GM12878 (cell line): Measurements from ENCODE around the gene CYP46A1. TPM values are rescaled to one million over a fixed set of nuclear protein-coding genes. Genes with fewer than 3 reads are reported as not detected.

Experiments
- ATAC-seq: fragments of 200-7000 bp; cut with Tn5 transposase; 3 replicates; pipeline ENCODE4 v1.9.1; 2020; ENCODE audit warnings: mild to moderate bottlenecking, moderate library complexity
- BruUV-seq: library from RNA; stranded (reverse); fragments of 400-500 nt; replicated peaks from 2 replicates; lab custom pipeline; 2021; lab: Mats Ljungman, UMichigan
- CTCF ChIA-PET: fragments of 300-600 bp; sonication (Branson Sonifier 250); formaldehyde crosslinking; extraction: SDS; loops from one replicate; lab custom pipeline; 2021; ENCODE audit warnings: inconsistent platforms; lab: Yijun Ruan, JAX
- POLR2A ChIA-PET: fragments of 350-600 bp; formaldehyde crosslinking; extraction: SDS; loops from one replicate; lab custom pipeline; 2021; ENCODE audit warnings: inconsistent platforms; lab: Charles Lee
- RAD21 ChIA-PET: fragments of 300-600 bp; sonication (Branson Sonifier 250); formaldehyde crosslinking; loops from one replicate; lab custom pipeline; 2023; ENCODE audit warnings: antibody characterized with exemption; ENCODE audit not compliant: unreplicated experiment; lab: Charles Lee
- SMC1A ChIA-PET: fragments of 300-600 bp; sonication (Branson Sonifier 250); formaldehyde crosslinking; loops from one replicate; lab custom pipeline; 2023; ENCODE audit not compliant: unreplicated experiment, uncharacterized antibody; lab: Charles Lee
- DNase-seq: peaks from one replicate; pipeline ENCODE4 v3.0.0-alpha.2; 2011; ENCODE audit warnings: low read depth, low spot score
- FAIRE-seq: peaks from 3 replicates; lab custom pipeline; 2011; peaks lifted over from hg19 to GRCh38; lab: Jason Lieb, UNC
- H2AFZ ChIP-seq: 2 replicates; pipeline ENCODE4 v1.6.0; 2011; ENCODE audit warnings: low read depth, low read length, control low read depth; ENCODE audit not compliant: control insufficient read depth
- H3K27ac ChIP-seq: 2 replicates; pipeline ENCODE4 v1.5.1; 2011; ENCODE audit warnings: control low read depth; ENCODE audit not compliant: control insufficient read depth, insufficient read depth
- H3K27me3 ChIP-seq, 2 experiments: replicated peaks in 1 of 2; 2 replicates each; pipeline versions ENCODE4 v1.6.0 to v1.6.1; 2011; ENCODE audit warnings: low read length in 1 of 2; ENCODE audit not compliant: control insufficient read depth in 2 of 2, insufficient read depth in 2 of 2
- H3K36me3 ChIP-seq, 2 experiments: 2 replicates each; pipeline ENCODE4 v1.5.1; 2011; ENCODE audit warnings: low read length in 1 of 2; ENCODE audit not compliant: control insufficient read depth in 2 of 2, insufficient read depth in 2 of 2
- H3K4me1 ChIP-seq: 2 replicates; pipeline ENCODE4 v1.6.1; 2011; ENCODE audit warnings: mild to moderate bottlenecking, low read length, moderate library complexity, mixed read lengths; ENCODE audit not compliant: control insufficient read depth, insufficient read depth
- H3K4me2 ChIP-seq: 2 replicates; pipeline ENCODE4 v1.6.0; 2011; ENCODE audit warnings: control low read depth; ENCODE audit not compliant: control insufficient read depth, insufficient read depth
- H3K4me3 ChIP-seq: fragments of 200-600 bp; sonication (generic); 2 replicates; pipeline ENCODE4 v1.5.1; 2016
- H3K79me2 ChIP-seq: 2 replicates; pipeline ENCODE4 v1.6.0; 2011; ENCODE audit warnings: low read length; ENCODE audit not compliant: control insufficient read depth, insufficient read depth
- H3K9ac ChIP-seq: 2 replicates; pipeline ENCODE4 v1.8.0; 2011; ENCODE audit warnings: low read length, control low read depth, mixed read lengths; ENCODE audit not compliant: control insufficient read depth, insufficient read depth
- H3K9me3 ChIP-seq: replicated peaks from 3 replicates; pipeline ENCODE4 v1.5.1; 2011; ENCODE audit warnings: mild to moderate bottlenecking, low read length; ENCODE audit not compliant: control insufficient read depth, insufficient read depth
- H4K20me1 ChIP-seq: 2 replicates; pipeline ENCODE4 v1.6.0; 2011; ENCODE audit not compliant: control insufficient read depth, insufficient read depth
- CBX3 ChIP-seq: fragments of 200-600 bp; sonication (generic); IDR thresholded peaks from 2 replicates; pipeline ENCODE4 v1.6.1; 2016; ENCODE audit warnings: low read depth, borderline replicate concordance
- CHD2 ChIP-seq: IDR thresholded peaks from 2 replicates; pipeline ENCODE4 v1.6.1; 2011; ENCODE audit warnings: low read depth, low read length, improper control_type of control experiment, borderline replicate concordance
- ETV6 ChIP-seq, 2 experiments: fragments of 450-650 bp in 1 of 2; IDR thresholded peaks in 1 of 2; conservative IDR thresholded peaks in 1 of 2; 2 replicates each; pipeline ENCODE4 v1.6.1; 2014; ENCODE audit warnings: antibody characterized with exemption in 1 of 2, borderline replicate concordance in 1 of 2, low read depth in 1 of 2, mild to moderate bottlenecking in 1 of 2, moderate library complexity in 1 of 2
- JUNB ChIP-seq: IDR thresholded peaks from 2 replicates; pipeline ENCODE4 v1.6.1; 2016; ENCODE audit warnings: antibody characterized with exemption, mild to moderate bottlenecking
- NFYA ChIP-seq: IDR thresholded peaks from 2 replicates; pipeline ENCODE4 v1.6.1; 2011; ENCODE audit warnings: low read depth, mild to moderate bottlenecking, low read length, improper control_type of control experiment, borderline replicate concordance
- RELA ChIP-seq: fragments of 450-650 bp; IDR thresholded peaks from 2 replicates; pipeline ENCODE4 v1.8.0; 2014; ENCODE audit warnings: borderline replicate concordance; ENCODE audit not compliant: partially characterized antibody
- SIN3A ChIP-seq: IDR thresholded peaks from 2 replicates; pipeline ENCODE4 v1.6.1; 2012; ENCODE audit warnings: low read depth, low read length, improper control_type of control experiment
- SMAD1 ChIP-seq: fragments of 450-650 bp; IDR thresholded peaks from 2 replicates; pipeline ENCODE4 v1.6.1; 2018; ENCODE audit warnings: mild to moderate bottlenecking, low read depth; ENCODE audit not compliant: partially characterized antibody
- TCF7 ChIP-seq: IDR thresholded peaks from 2 replicates; pipeline ENCODE4 v1.6.1; 2014; ENCODE audit warnings: antibody characterized with exemption, borderline replicate concordance
- ZNF217 ChIP-seq: fragments of 450-650 bp; IDR thresholded peaks from 2 replicates; pipeline ENCODE4 v1.6.1; 2017; ENCODE audit warnings: antibody characterized with exemption, mild to moderate bottlenecking
- ZNF274 ChIP-seq: IDR thresholded peaks from one replicate; pipeline ENCODE4 v1.8.0; 2011; ENCODE audit not compliant: insufficient read length, insufficient read depth
- ZSCAN29 ChIP-seq: fragments of 450-650 bp; IDR thresholded peaks from 2 replicates; pipeline ENCODE4 v1.6.1; 2017; ENCODE audit warnings: mild to moderate bottlenecking, moderate library complexity
- WGBS: methylation state at CpG from one replicate; pipeline ENCODE4 v1.1.6; 2016; ENCODE audit warnings: low lambda C conversion rate; ENCODE audit not compliant: insufficient replicate concordance, insufficient coverage; ENCODE audit errors: missing lambda C conversion rate; 5-methylcytosine and 5-hydroxymethylcytosine counted together
- in situ Hi-C: fragments of 300-500 bp; cut with MboI; formaldehyde crosslinking; loops from 9 replicates; pipeline ENCODE4 v1.14.3; 2018; ENCODE audit warnings: mixed read lengths
- intact Hi-C: fragments of 100-400 bp; cut with micrococcal nuclease; formaldehyde crosslinking; loops from one replicate; pipeline ENCODE4 v1.14.2; 2022; ENCODE audit not compliant: unreplicated experiment
- polyA plus RNA-seq, 11 experiments: library from polyadenylated mRNA; depleted of rRNA in 4 of 11; unstranded in 6 of 11; stranded (reverse) in 5 of 11; fragments of >200 nt; fragmentation: Nextera tagmentation in 4 of 11; fragmentation: Illumina TruSeq in 1 of 11; extraction: Ambion mirVana in 4 of 11; extraction: Trizol in 1 of 11; gene quantifications; 1 replicate in 1 of 11; 2 replicates in 10 of 11; pipeline versions ENCODE4 v1.2.1 to v1.2.3, GENCODE V29; 2011 to 2016; ENCODE audit warnings: inconsistent platforms in 2 of 11, missing spikeins in 2 of 11, low read depth in 1 of 11
- total RNA-seq, 4 experiments: library from RNA; depleted of rRNA in 3 of 4; stranded (reverse); fragments of >200 nt in 3 of 4; fragmentation: Illumina TruSeq in 1 of 4; extraction: Trizol in 1 of 4; gene quantifications; 2 replicates each; pipeline versions ENCODE4 v1.2.1 to v1.2.3, GENCODE V29; 2013 to 2021
- TF ChIP-seq, protein P1 (sequence below): fragments of 450-650 bp; IDR thresholded peaks from 2 replicates; pipeline ENCODE4 v1.6.1; 2017; ENCODE audit warnings: low read depth, mild to moderate bottlenecking, moderate library complexity
- TF ChIP-seq, protein P2 (sequence below): fragments of 450-650 bp; IDR thresholded peaks from 2 replicates; pipeline ENCODE4 v1.6.1; 2016; ENCODE audit warnings: mild to moderate bottlenecking
- TF ChIP-seq, protein P3 (sequence below): fragments of 150-350 bp; IDR thresholded peaks from 2 replicates; pipeline ENCODE4 v1.6.1; 2014; ENCODE audit warnings: mild to moderate bottlenecking, low read depth, low read length
- TF ChIP-seq, protein P4 (sequence below): fragments of 450-650 bp; IDR thresholded peaks from 2 replicates; pipeline ENCODE4 v1.6.1; 2017; ENCODE audit warnings: antibody characterized with exemption, mild to moderate bottlenecking, moderate library complexity

CYP46A1 gene
- total and polyA plus RNA-seq, 10 of the 15 experiments (the other 5 are each of a cell fraction or from before 2014, with no cell fraction given) = 0.04 to 0.11 TPM; not detected in 8

DNA sequence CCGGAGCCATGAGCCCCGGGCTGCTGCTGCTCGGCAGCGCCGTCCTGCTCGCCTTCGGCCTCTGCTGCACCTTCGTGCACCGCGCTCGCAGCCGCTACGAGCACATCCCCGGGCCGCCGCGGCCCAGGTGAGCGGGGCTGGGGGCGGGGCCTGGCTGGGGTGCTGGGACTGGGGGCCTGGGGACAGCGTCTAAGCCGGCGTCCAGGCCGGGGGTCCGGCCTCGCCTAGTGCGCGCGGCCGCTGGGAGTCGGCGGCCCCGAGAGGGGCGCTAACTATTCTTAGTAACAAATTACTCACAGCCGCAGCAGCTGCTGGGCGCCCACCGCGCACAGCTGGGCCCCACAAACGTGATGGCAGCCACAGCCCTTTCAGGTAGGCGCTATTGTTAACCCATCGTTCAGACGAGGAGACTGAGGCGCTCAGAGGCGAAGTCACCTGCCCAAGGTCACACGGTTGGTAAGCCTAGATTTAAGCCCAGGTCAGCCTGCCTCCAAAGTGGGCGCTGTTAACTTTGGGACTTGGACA, 374 bp downstream of the CYP46A1 start:
- peak overlapping the region; percentile 41; the same call in 1 of the 2 replicates for H2AFZ ChIP-seq
- H3K27me3 ChIP-seq = peaks cover 0 to 2% of the 10 kb centered on the region in 2 experiments; a peak in 3 of 4 replicates
- in situ Hi-C loops = loop anchor here (5.0 kb wide), 1 partner anchor 198 kb away; no protein-coding TSS in a partner anchor
- peak overlapping the region; percentile 77 for H3K4me2 ChIP-seq
- intact Hi-C loops = no loop called here
- no peak for ATAC-seq
- peaks cover 4% of the 10 kb centered on the region for H3K4me1 ChIP-seq
- no peak overlapping the region for H3K9ac ChIP-seq
- H3K27ac ChIP-seq = no peak overlapping the region
- no peak for DNase-seq
- BruUV-seq = no TSS peak
- FAIRE-seq = no peak
- RAD21 ChIA-PET = interaction anchor here (0.6 to 1.1 kb wide), 12 partner anchors 34 to 263 kb away, joined by 3 to 8 read pairs (median 4); partner anchors contain the start of genes CCNK and SETD3
- no peaks in the 10 kb centered on the region; the same call in 1 of the 2 replicates for H4K20me1 ChIP-seq
- H3K4me3 ChIP-seq = peak overlapping the region; percentile 55; the same call in 1 of the 2 replicates
- no peaks in the 10 kb centered on the region for H3K36me3 ChIP-seq
- H3K79me2 ChIP-seq = no peaks in the 10 kb centered on the region
- CTCF ChIA-PET = interaction anchor here (0.7 to 1.4 kb wide), 10 partner anchors 15 to 245 kb away, joined by 3 to 9 read pairs (median 4); no protein-coding TSS in a partner anchor
- SMC1A ChIA-PET = interaction anchor here (1.0 kb wide), 1 partner anchor 195 kb away, joined by 3 read pairs; no protein-coding TSS in a partner anchor
- POLR2A ChIA-PET = interaction anchor here (0.9 to 1.0 kb wide), 2 partner anchors 79 to 204 kb away, joined by 4 read pairs; partner anchors contain the start of genes CCNK and SETD3
- WGBS = 3% methylated on average over 31 of the region's 45 CpGs
- no peaks in the 10 kb centered on the region for H3K9me3 ChIP-seq
- TF ChIP-seq JUNB = no peak
- TF ChIP-seq TCF7 = no peak
- TF ChIP-seq NFYA = no peak
- TF ChIP-seq, protein P1, sequence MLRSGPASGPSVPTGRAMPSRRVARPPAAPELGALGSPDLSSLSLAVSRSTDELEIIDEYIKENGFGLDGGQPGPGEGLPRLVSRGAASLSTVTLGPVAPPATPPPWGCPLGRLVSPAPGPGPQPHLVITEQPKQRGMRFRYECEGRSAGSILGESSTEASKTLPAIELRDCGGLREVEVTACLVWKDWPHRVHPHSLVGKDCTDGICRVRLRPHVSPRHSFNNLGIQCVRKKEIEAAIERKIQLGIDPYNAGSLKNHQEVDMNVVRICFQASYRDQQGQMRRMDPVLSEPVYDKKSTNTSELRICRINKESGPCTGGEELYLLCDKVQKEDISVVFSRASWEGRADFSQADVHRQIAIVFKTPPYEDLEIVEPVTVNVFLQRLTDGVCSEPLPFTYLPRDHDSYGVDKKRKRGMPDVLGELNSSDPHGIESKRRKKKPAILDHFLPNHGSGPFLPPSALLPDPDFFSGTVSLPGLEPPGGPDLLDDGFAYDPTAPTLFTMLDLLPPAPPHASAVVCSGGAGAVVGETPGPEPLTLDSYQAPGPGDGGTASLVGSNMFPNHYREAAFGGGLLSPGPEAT = no peak
- no peak for TF ChIP-seq ZNF274
- no peak for TF ChIP-seq SIN3A
- no peak for TF ChIP-seq SMAD1
- no peak for TF ChIP-seq CBX3
- TF ChIP-seq, protein P2, sequence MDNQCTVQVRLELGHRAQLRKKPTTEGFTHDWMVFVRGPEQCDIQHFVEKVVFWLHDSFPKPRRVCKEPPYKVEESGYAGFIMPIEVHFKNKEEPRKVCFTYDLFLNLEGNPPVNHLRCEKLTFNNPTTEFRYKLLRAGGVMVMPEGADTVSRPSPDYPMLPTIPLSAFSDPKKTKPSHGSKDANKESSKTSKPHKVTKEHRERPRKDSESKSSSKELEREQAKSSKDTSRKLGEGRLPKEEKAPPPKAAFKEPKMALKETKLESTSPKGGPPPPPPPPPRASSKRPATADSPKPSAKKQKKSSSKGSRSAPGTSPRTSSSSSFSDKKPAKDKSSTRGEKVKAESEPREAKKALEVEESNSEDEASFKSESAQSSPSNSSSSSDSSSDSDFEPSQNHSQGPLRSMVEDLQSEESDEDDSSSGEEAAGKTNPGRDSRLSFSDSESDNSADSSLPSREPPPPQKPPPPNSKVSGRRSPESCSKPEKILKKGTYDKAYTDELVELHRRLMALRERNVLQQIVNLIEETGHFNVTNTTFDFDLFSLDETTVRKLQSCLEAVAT = no peak
- TF ChIP-seq, protein P3, sequence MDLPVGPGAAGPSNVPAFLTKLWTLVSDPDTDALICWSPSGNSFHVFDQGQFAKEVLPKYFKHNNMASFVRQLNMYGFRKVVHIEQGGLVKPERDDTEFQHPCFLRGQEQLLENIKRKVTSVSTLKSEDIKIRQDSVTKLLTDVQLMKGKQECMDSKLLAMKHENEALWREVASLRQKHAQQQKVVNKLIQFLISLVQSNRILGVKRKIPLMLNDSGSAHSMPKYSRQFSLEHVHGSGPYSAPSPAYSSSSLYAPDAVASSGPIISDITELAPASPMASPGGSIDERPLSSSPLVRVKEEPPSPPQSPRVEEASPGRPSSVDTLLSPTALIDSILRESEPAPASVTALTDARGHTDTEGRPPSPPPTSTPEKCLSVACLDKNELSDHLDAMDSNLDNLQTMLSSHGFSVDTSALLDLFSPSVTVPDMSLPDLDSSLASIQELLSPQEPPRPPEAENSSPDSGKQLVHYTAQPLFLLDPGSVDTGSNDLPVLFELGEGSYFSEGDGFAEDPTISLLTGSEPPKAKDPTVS = no peak
- TF ChIP-seq ZNF217 = no peak
- TF ChIP-seq ETV6 (conservative IDR thresholded peaks at IDR 0.05 in 1 of 2, IDR thresholded peaks at IDR 0.05 in 1 of 2; ENCODE audit: borderline replicate concordance in 1 of 2, low read depth in 1 of 2) = no peak
- TF ChIP-seq RELA = no peak
- no peak for TF ChIP-seq ZSCAN29
- TF ChIP-seq, protein P4, sequence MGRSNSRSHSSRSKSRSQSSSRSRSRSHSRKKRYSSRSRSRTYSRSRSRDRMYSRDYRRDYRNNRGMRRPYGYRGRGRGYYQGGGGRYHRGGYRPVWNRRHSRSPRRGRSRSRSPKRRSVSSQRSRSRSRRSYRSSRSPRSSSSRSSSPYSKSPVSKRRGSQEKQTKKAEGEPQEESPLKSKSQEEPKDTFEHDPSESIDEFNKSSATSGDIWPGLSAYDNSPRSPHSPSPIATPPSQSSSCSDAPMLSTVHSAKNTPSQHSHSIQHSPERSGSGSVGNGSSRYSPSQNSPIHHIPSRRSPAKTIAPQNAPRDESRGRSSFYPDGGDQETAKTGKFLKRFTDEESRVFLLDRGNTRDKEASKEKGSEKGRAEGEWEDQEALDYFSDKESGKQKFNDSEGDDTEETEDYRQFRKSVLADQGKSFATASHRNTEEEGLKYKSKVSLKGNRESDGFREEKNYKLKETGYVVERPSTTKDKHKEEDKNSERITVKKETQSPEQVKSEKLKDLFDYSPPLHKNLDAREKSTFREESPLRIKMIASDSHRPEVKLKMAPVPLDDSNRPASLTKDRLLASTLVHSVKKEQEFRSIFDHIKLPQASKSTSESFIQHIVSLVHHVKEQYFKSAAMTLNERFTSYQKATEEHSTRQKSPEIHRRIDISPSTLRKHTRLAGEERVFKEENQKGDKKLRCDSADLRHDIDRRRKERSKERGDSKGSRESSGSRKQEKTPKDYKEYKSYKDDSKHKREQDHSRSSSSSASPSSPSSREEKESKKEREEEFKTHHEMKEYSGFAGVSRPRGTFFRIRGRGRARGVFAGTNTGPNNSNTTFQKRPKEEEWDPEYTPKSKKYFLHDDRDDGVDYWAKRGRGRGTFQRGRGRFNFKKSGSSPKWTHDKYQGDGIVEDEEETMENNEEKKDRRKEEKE = no peak
- TF ChIP-seq CHD2 = no peak
